ENCODE data around the gene NAXE.

Gene NAXE

GRCh38 chr1:156638189-156638985 is 46.8 kb downstream of the NAXE start:
- TF ChIP-seq CTCF (IDR thresholded peaks at IDR 0.05; ENCODE audit: low read depth, low read length): no peak
- DNase-seq: no peak
- no peaks in the 10 kb centered on the region for H3K9me3 ChIP-seq
- peaks cover 30% of the 10 kb centered on the region for H3K4me1 ChIP-seq
- no peak overlapping the region for H3K4me3 ChIP-seq (ENCODE audit: low read depth, low read length)
- no peaks in the 10 kb centered on the region for H3K27me3 ChIP-seq
- no peaks in the 10 kb centered on the region for H3K36me3 ChIP-seq

- Histone ChIP-seq H3K9me3 (no peaks in the 10 kb centered on the region), H3K4me1 (peaks cover 30% of the 10 kb centered on the region), H3K4me3 (ENCODE audit: low read depth, low read length) (no peak overlapping the region), H3K36me3 (no peaks in the 10 kb centered on the region), H3K27me3 (no peaks in the 10 kb centered on the region)
- no peak for TF ChIP-seq CTCF (IDR thresholded peaks at IDR 0.05; ENCODE audit: low read depth, low read length)
- DNase-seq: peak; percentile 76
Measured at GRCh38 chr1:156639601-156640101, 48.1 kb downstream of the NAXE start.

- no peak for TF ChIP-seq CTCF (IDR thresholded peaks at IDR 0.05; ENCODE audit: low read depth, low read length)
- Histone ChIP-seq H3K36me3 (no peaks in the 10 kb centered on the region; the same call in 1 of the 2 replicates), H3K27me3 (no peaks in the 10 kb centered on the region), H3K9me3 (no peaks in the 10 kb centered on the region), H3K4me1 (peaks cover 30% of the 10 kb centered on the region), H3K4me3 (ENCODE audit: low read depth, low read length) (peak overlapping the region; percentile 45)
- no peak for DNase-seq
Measured at GRCh38 chr1:156640842-156641706, 49.5 kb downstream of the NAXE start.

GRCh38 chr1:156641761-156642264 is 50.2 kb downstream of the NAXE start, which contains the start of gene BCAN:
BCAN (plus strand) TSS chr1:156642117; CDS start chr1:156646055, 3,938 bp downstream.
- no peak for TF ChIP-seq CTCF (IDR thresholded peaks at IDR 0.05; ENCODE audit: low read depth, low read length)
- DNase-seq: peak; percentile 71
- Histone ChIP-seq H3K9me3 (no peaks in the 10 kb centered on the region), H3K36me3 (no peaks in the 10 kb centered on the region; the same call in 1 of the 2 replicates), H3K27me3 (no peaks in the 10 kb centered on the region), H3K4me1 (peaks cover 30% of the 10 kb centered on the region), H3K4me3 (ENCODE audit: low read depth, low read length) (peak within 1 kb of the TSS; percentile 45)

- Histone ChIP-seq H3K4me3 (ENCODE audit: low read depth, low read length) (peak overlapping the region; percentile 45; the same call in 1 of the 2 replicates), H3K27me3 (no peaks in the 10 kb centered on the region)
- TF ChIP-seq CTCF (IDR thresholded peaks at IDR 0.05; ENCODE audit: low read depth, low read length): no peak
Measured at GRCh38 chr1:156642265-156643048, 50.9 kb downstream of the NAXE start.

More at GRCh38 chr1:156642265-156643048, 50.9 kb downstream of the NAXE start:
- H3K9me3 ChIP-seq: no peaks in the 10 kb centered on the region
- H3K4me1 ChIP-seq: peaks cover 30% of the 10 kb centered on the region
- DNase-seq: no peak
- H3K36me3 ChIP-seq: no peaks in the 10 kb centered on the region; the same call in 1 of the 2 replicates

Measured in BE2C (cell line).